SK-N-SH treated with all-trans-retinoic acid at 6 μM for 48 hours (cell line): ENCODE measurements around the gene PAEP.

Experiments
- ATAC-seq: fragments of 200-7000 bp; cut with Tn5 transposase; 3 replicates; pipeline ENCODE4 v1.9.1; 2020; ENCODE audit warnings: mild to moderate bottlenecking, moderate library complexity
- ARNTL ChIP-seq: fragments of 450-650 bp; formaldehyde crosslinking; IDR thresholded peaks from 2 replicates; pipeline ENCODE4 v1.5.0; 2020; ENCODE audit warnings: low read depth, mild to moderate bottlenecking, moderate library complexity, borderline replicate concordance
- BACH2 ChIP-seq: fragments of 250-450 bp; sonication (Bioruptor Pico); IDR thresholded peaks from 2 replicates; pipeline ENCODE4 v1.9.0; 2021; ENCODE audit warnings: mild to moderate bottlenecking, borderline replicate concordance
- CREB5 ChIP-seq: fragments of 250-450 bp; sonication (Bioruptor Pico); IDR thresholded peaks from 2 replicates; pipeline ENCODE4 v1.5.1; 2020; ENCODE audit warnings: low read depth, mild to moderate bottlenecking, moderate library complexity
- CSDC2 ChIP-seq: fragments of 250-450 bp; sonication (Bioruptor Pico); IDR thresholded peaks from 2 replicates; pipeline ENCODE4 v1.5.0; 2020; ENCODE audit warnings: mild to moderate bottlenecking, moderate library complexity
- ESRRG ChIP-seq: fragments of 250-450 bp; sonication (Bioruptor Pico); IDR thresholded peaks from 2 replicates; pipeline ENCODE4 v1.6.1; 2021; ENCODE audit warnings: mild to moderate bottlenecking
- ISL1 ChIP-seq: fragments of 250-450 bp; sonication (Bioruptor Pico); IDR thresholded peaks from 2 replicates; pipeline ENCODE4 v2.1.2; 2022; ENCODE audit warnings: mild to moderate bottlenecking, moderate library complexity
- OSR1 ChIP-seq: fragments of 250-450 bp; sonication (Bioruptor Pico); IDR thresholded peaks from 2 replicates; pipeline ENCODE4 v1.8.0; 2022; ENCODE audit warnings: moderate library complexity, mild to moderate bottlenecking, inconsistent platforms
- PATZ1 ChIP-seq: fragments of 250-450 bp; sonication (Bioruptor Pico); IDR thresholded peaks from 2 replicates; pipeline ENCODE4 v1.8.0; 2020; ENCODE audit warnings: mild to moderate bottlenecking, moderate library complexity, borderline replicate concordance
- PPARA ChIP-seq: fragments of 250-450 bp; sonication (Bioruptor Pico); IDR thresholded peaks from 2 replicates; pipeline ENCODE4 v1.5.0; 2020; ENCODE audit warnings: mild to moderate bottlenecking, borderline replicate concordance
- RARB ChIP-seq: fragments of 250-450 bp; sonication (Bioruptor Pico); IDR thresholded peaks from 2 replicates; pipeline ENCODE4 v1.8.0; 2021; ENCODE audit warnings: mild to moderate bottlenecking, moderate library complexity
- SNAI2 ChIP-seq: fragments of 250-450 bp; sonication (Bioruptor Pico); IDR thresholded peaks from 2 replicates; pipeline ENCODE4 v1.5.0; 2020; ENCODE audit warnings: mild to moderate bottlenecking, moderate library complexity
- TCF4 ChIP-seq: fragments of 250-450 bp; sonication (Bioruptor Pico); IDR thresholded peaks from 2 replicates; pipeline ENCODE4 v1.8.0; 2021; ENCODE audit warnings: mild to moderate bottlenecking, moderate library complexity, borderline replicate concordance
- TOX ChIP-seq: fragments of 250-450 bp; sonication (Bioruptor Pico); IDR thresholded peaks from 2 replicates; pipeline ENCODE4 v1.8.0; 2021; ENCODE audit warnings: mild to moderate bottlenecking, moderate library complexity, borderline replicate concordance
- ZC3H10 ChIP-seq: fragments of 250-450 bp; sonication (Bioruptor Pico); IDR thresholded peaks from 2 replicates; pipeline ENCODE4 v1.5.1; 2021; ENCODE audit warnings: mild to moderate bottlenecking, moderate library complexity
- ZFP3 ChIP-seq: fragments of 250-450 bp; sonication (Bioruptor Pico); IDR thresholded peaks from 2 replicates; pipeline ENCODE4 v1.5.0; 2020; ENCODE audit warnings: mild to moderate bottlenecking, moderate library complexity
- ZFP30 ChIP-seq: fragments of 450-650 bp; formaldehyde crosslinking; IDR thresholded peaks from 2 replicates; pipeline ENCODE4 v1.5.0; 2022; ENCODE audit warnings: mild to moderate bottlenecking, moderate library complexity
- ZNF565 ChIP-seq: fragments of 450-650 bp; formaldehyde crosslinking; conservative IDR thresholded peaks from 2 replicates; pipeline ENCODE4 v1.5.0; 2020; ENCODE audit warnings: low read depth, mild to moderate bottlenecking, moderate library complexity
- ZNF70 ChIP-seq: fragments of 450-650 bp; formaldehyde crosslinking; IDR thresholded peaks from 2 replicates; pipeline ENCODE4 v1.5.0; 2020; ENCODE audit warnings: mild to moderate bottlenecking, moderate library complexity
- ZNF8 ChIP-seq: fragments of 450-650 bp; formaldehyde crosslinking; IDR thresholded peaks from 2 replicates; pipeline ENCODE4 v1.5.0; 2020; ENCODE audit warnings: mild to moderate bottlenecking, moderate library complexity
- TF ChIP-seq, protein P1 (sequence below): fragments of 250-450 bp; sonication (Bioruptor Pico); IDR thresholded peaks from 2 replicates; pipeline ENCODE4 v1.5.1; 2021; ENCODE audit warnings: mild to moderate bottlenecking, moderate library complexity
- TF ChIP-seq, protein P2 (sequence below): fragments of 250-450 bp; sonication (Bioruptor Pico); IDR thresholded peaks from 2 replicates; pipeline ENCODE4 v1.8.0; 2021; ENCODE audit warnings: low read depth, mild to moderate bottlenecking, moderate library complexity, borderline replicate concordance

The PAEP gene

GRCh38 chr9:135561391-135562234, at the start of gene PAEP:
Gene PAEP (plus strand): TSS chr9:135561756.
- TF ChIP-seq ESRRG (CRISPR knock-in tag): no peak
- no peak for TF ChIP-seq SNAI2 (CRISPR knock-in tag)
- TF ChIP-seq OSR1 (CRISPR knock-in tag): no peak
- no peak for TF ChIP-seq ZFP30 (CRISPR knock-in tag)
- no peak for TF ChIP-seq ZNF70 (CRISPR knock-in tag)
- TF ChIP-seq PPARA (CRISPR knock-in tag): no peak
- TF ChIP-seq TOX (CRISPR knock-in tag): no peak
- TF ChIP-seq ARNTL: no peak
- TF ChIP-seq PATZ1 (CRISPR knock-in tag): no peak
- no peak for TF ChIP-seq ZNF565
- no peak for TF ChIP-seq CREB5 (CRISPR knock-in tag)
- TF ChIP-seq ZFP3 (CRISPR knock-in tag): no peak
- TF ChIP-seq, protein P1, sequence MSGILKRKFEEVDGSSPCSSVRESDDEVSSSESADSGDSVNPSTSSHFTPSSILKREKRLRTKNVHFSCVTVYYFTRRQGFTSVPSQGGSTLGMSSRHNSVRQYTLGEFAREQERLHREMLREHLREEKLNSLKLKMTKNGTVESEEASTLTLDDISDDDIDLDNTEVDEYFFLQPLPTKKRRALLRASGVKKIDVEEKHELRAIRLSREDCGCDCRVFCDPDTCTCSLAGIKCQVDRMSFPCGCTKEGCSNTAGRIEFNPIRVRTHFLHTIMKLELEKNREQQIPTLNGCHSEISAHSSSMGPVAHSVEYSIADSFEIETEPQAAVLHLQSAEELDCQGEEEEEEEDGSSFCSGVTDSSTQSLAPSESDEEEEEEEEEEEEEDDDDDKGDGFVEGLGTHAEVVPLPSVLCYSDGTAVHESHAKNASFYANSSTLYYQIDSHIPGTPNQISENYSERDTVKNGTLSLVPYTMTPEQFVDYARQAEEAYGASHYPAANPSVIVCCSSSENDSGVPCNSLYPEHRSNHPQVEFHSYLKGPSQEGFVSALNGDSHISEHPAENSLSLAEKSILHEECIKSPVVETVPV: no peak
- no peak for TF ChIP-seq RARB
- TF ChIP-seq, protein P2, sequence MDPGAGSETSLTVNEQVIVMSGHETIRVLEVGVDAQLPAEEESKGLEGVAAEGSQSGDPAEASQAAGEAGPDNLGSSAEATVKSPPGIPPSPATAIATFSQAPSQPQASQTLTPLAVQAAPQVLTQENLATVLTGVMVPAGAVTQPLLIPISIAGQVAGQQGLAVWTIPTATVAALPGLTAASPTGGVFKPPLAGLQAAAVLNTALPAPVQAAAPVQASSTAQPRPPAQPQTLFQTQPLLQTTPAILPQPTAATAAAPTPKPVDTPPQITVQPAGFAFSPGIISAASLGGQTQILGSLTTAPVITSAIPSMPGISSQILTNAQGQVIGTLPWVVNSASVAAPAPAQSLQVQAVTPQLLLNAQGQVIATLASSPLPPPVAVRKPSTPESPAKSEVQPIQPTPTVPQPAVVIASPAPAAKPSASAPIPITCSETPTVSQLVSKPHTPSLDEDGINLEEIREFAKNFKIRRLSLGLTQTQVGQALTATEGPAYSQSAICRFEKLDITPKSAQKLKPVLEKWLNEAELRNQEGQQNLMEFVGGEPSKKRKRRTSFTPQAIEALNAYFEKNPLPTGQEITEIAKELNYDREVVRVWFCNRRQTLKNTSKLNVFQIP (CRISPR knock-in tag): no peak
- TF ChIP-seq BACH2 (CRISPR knock-in tag): no peak
- TF ChIP-seq CSDC2 (CRISPR knock-in tag): no peak
- no peak for TF ChIP-seq ZNF8 (CRISPR knock-in tag)
- no peak for ATAC-seq

DNA sequence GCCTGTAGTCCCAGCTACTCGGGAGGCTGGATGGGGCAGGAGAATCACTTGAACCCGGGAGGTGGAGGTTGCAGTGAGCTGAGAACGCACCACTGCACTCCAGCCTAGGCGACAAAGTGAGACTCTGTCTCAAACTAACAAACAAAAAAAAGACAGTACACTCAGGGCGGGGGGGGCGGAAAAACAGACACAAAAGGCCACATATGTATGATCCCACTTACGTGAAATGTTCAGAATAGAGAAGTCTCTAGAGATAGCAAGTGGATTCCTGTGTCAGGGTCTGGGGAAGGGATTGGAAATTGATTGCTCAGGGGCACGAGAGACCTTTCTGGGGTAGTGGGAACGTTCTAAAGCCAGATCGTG, 49.3 kb upstream of the PAEP start:
- no peak for ATAC-seq
- TF ChIP-seq SNAI2 (CRISPR knock-in tag): no peak

GRCh38 chr9:135512904-135513303, 48.7 kb upstream of the PAEP start:
- TF ChIP-seq TCF4 (CRISPR knock-in tag): no peak
- TF ChIP-seq RARB: no peak
- TF ChIP-seq, protein P2 (CRISPR knock-in tag): no peak
- no peak for ATAC-seq

- ATAC-seq: peak; percentile 16; the same call in 1 of the 3 replicates
- no peak for TF ChIP-seq OSR1 (CRISPR knock-in tag)
- TF ChIP-seq ZFP3 (CRISPR knock-in tag): no peak
- TF ChIP-seq ZNF70 (CRISPR knock-in tag): no peak
- no peak for TF ChIP-seq BACH2 (CRISPR knock-in tag)
- no peak for TF ChIP-seq ISL1 (CRISPR knock-in tag)
- no peak for TF ChIP-seq TOX (CRISPR knock-in tag)
- TF ChIP-seq PATZ1 (CRISPR knock-in tag): no peak
- TF ChIP-seq, protein P2 (CRISPR knock-in tag): no peak
- no peak for TF ChIP-seq SNAI2 (CRISPR knock-in tag)
- TF ChIP-seq TCF4 (CRISPR knock-in tag): no peak
- TF ChIP-seq ZC3H10: no peak
- no peak for TF ChIP-seq ESRRG (CRISPR knock-in tag)
These were observed 48.2 kb upstream of the PAEP start for GRCh38 chr9:135513351-135513846.
